GM21367 (cell line): Measurements from ENCODE around the gene ASCL5.

Source experiments
- ATAC-seq: cut with Tn5 transposase; IDR thresholded peaks from one replicate; pipeline ENCODE4 v1.9.1; 2021; ENCODE audit not compliant: unreplicated experiment

The ASCL5 gene

DNA sequence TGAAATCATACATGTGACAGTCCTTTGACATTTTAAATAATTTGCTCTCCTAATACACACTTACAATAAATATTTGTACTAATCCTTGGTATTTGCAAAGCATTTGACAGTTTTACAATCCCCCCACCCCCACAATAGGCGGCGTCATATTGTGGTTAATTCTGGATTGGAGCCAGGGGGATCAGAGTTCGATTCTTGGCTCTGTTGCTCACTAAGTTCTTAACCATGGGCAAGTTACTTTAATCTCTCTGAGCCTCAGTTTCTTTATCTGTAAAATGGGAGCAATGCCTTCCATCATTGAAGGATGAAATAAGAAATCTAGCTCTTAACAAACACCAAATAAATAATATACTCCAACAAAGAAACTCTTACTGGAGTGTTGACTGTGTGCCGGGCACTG lies 38.6 kb downstream of the ASCL5 start:
- no peak for ATAC-seq

DNA sequence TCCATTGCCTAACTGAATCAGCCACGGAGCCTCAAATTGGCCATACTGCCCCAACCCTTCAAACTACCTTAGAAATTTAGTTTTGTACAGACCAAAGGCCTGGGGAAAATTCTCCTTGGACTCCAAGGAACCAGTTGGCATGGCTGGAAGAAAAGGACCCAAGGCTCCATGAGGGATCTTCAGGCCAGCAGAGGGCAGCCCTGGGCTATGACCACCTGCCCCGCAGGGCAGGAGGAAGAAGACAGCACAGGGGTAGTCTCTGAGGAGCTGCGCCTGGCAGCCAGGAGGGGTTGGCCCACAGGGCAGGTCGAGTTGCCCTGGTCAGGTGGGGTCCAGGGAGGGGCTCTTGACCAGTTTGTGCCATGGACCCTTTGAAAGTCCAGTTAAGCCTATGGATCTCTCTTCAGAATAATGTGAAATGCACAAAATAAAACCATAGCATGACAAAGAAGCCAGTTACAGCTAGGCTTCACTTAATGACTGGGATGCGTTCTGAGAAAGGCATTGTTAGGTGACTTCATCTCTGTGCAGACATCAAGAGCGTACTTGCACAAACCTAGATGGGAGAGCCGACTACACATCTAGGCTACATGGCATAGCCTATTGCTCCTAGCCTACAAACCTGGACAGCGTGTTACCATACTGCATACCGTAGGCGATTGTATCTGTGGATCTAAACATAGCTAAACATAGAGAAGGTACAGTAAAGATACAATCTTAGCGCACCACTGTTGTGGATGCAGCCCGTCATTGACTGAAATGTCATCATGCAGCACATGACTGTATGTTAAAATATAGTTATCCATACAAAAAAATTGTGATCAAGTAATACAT lies 40.9 kb downstream of the ASCL5 start:
- ATAC-seq = no peak

DNA sequence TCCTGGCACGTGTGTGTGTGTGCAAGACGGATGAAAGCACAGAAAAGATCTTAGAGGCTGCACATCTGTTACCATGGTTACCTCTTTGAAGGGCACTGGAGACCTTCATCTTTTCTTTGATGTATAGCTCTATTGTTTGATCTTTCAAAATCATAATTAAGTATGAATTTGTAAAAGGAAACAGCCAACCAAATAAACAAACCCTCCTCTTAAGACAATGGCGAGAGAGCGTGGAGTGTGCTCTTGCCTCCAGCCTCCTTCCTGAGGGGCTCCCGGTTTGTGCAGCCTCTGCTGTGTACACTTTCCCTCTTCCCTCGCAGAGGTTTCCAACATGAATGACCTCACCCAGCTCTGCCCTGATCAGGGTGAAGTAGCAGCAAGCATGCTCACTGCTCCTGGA lies 42.7 kb downstream of the ASCL5 start:
- ATAC-seq = no peak

DNA sequence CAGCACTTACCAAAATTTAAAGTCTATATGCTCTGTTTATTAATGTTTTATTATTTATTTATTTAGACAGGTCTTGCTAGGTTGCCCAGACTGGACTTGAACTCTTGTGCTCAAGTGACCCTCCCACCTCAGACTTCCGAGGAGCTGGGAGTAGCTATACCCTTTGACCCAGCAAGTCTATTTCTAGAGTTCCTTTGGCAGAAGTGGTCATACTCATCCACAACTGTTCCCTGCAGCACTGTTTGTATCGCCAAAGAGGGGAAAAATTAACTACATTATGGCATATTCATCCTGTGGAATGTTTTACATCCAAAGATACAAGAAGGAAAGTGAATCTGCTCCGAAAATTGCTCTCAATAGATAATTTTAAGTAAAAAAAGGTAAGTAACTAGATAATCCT lies 43.2 kb downstream of the ASCL5 start:
- no peak for ATAC-seq

DNA sequence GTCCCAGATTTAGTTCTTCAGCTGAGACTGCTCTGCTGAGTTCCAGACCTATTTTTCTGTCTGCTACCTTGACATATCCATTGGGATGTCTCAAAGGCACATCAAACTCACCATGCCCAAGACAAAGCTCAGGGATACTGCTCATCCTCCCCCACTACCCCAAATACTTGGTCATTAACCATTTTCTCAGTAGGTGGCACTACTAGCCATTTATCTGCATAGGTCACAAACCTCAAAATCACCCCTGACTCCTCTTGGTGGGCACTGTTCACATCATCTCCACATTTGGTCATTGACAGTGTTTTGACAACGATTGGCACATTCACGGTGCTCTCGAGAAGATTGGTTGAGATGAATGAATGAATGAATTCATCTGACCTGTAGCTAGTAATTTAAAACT lies 46.8 kb downstream of the ASCL5 start:
- ATAC-seq = no peak

DNA sequence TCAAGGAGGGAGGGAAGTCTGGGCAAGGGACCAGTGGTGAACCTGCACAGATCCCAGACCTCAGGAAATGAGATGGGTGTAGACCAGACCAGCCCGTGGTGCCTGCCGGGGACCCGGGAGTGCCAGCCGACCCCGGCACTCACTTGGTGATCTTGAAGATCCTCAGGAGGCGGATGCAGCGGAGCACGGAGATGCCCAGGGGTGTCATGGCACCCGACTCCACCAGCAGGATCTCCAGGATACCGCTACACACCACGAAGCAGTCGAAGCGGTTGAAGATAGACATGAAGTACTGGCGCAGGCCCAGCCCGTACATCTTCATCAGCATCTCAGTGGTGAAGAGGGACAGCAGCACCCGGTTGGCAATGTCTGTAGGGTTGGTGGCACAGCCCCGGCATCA lies 49.2 kb downstream of the ASCL5 start:
- no peak for ATAC-seq

DNA sequence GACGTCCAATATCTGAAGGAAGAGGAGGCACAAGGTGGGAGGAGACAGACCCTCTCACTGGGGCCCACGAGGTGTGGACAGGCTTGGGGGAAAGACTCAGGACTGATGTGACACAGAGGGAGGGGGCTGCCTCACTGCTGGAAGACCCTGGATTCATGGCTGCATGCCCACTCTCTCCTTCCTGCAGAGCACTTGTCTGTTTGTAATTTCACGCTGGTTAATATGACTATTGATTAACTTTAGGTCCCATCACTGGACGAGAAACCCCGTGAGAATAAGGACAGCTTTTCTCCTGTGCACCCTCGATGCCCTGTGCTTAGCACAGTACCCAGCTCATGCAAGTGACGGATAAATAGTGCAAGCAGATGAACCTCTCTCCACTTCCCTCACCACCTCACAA lies 49.9 kb downstream of the ASCL5 start:
- ATAC-seq = no peak

DNA sequence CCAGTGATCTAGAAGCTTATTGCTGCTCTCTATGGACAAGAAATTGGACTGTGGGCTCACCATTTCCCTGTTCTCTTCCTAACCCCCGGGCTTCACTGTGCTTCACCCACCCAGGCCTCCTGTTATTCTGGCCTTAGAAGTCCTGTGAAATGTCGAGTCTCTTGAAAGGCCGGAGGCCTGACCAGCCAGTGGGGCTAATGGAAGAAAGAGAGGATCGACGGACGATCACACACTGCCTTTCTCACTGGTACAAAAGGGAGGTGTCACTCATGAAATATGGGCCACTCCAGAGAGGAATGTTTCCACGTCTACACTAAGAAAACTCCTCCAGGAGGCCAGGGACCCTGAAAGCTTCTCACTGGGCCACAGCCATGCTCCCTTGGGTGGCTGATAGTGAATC lies 50.9 kb downstream of the ASCL5 start:
- no peak for ATAC-seq

DNA sequence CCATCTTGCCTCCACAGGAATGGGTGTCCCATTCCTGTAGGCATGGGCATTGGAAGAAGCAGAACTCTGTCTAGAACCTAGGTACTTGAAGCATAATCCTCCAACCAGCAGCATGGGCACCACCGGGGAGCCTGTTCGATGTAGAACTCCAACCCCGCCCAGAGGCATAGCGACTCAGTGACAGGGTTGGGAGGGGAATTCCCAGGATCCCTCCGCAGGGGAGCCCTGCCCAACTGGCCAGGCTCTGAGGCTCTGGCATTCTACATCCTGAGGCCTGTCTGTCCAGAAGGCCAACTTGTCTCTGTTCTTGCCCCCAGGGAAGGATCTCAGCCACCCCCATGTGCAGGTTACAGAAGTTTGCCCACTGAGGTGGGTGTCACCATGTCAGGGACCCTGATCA lies 53.0 kb downstream of the ASCL5 start:
- no peak for ATAC-seq

DNA sequence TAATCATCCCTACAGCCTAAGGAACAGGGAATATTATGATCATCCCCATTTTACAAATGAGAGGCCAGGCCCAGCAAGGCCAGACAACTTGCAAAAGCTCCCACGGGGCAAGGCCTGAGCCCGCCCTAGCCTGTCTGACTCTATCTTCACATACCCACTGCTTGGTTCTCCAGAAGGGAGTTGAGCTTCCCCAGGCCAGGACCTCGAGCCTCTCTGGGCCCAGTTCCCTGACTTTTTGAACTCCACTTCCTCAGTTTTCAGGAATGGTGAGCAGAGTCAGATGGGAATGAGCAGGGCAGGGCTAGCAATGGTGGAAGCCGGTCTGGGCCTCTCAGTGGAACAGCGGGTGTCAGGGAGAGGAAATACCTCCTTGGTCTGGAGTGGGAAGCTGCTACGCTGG lies 54.1 kb downstream of the ASCL5 start:
- ATAC-seq = no peak

DNA sequence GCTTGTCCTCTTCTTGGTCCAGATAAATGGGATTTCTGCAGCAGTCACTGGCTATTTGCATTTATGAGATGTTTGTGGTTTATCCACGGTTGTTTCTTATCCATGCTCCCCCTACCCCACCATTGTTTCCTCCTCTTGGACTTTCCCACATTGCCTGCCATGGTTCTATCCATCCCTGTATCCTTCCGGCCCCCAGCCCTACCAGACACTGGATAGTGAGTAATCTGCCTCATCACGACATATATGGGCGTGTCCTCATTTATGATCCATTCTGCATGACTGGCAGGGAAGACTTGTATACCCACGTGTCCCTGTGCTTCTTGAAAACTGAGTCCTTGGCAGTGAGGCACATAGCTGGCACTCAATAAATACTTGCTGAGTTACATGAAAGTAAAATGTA lies 54.8 kb downstream of the ASCL5 start:
- ATAC-seq = no peak

DNA sequence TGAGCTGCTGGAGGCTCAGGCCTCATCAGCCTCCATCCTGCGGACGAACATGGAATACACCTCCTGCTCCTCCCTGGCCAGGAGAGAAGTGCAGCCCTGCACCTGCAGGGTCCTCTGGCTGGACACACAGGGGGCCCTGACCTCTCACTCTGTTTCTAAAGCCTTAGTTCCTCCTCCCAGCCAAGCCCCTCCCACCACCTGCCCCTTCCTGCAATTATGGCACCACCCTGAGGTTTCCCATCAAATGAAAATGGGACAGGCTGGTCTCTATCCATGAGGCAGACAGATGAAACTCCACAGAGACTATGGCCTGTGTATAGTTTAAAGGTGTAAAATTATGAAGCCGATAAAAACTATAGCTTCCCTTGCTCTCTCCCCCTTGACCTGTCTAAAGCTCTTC lies 57.3 kb downstream of the ASCL5 start:
- no peak for ATAC-seq

DNA sequence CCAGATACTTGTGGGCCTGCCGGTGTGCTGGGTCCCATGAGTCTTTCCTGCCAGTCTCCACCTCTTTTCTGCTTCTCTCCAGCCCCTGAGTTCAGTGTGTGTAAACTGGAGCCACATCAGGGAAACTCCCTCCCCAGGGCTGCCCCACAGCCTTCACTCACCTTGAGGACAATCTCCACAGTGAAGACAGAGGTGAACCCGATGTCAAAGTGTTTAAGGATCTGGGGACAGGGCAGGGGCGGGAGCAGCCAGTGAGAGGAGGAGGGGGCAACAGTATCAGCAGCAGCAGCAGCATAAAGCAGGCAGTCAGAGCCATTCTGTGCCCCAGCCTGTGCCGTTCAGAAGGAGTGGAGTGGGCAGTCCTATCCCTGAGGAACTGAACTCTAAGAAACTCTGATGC lies 58.0 kb downstream of the ASCL5 start:
- no peak for ATAC-seq

DNA sequence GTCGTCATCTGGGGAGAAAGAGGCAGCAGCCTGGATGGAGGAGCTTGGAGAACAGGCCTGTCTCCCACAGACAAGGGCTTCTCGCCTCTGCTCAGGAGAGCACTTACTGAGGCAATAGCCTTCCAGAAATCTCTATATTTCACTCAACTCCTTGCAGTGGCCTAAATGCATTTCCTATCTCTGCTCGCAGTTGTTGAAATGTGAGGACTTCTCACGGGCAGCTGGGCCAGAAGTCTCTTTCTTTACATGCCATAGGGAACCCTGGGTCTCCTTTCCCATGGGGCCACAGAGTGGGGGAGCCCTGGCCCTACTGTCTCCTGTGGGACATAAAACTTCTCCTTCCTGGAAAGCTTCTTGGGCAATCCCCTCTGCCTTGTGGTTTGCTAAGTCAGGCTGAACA lies 60.0 kb downstream of the ASCL5 start:
- no peak for ATAC-seq

DNA sequence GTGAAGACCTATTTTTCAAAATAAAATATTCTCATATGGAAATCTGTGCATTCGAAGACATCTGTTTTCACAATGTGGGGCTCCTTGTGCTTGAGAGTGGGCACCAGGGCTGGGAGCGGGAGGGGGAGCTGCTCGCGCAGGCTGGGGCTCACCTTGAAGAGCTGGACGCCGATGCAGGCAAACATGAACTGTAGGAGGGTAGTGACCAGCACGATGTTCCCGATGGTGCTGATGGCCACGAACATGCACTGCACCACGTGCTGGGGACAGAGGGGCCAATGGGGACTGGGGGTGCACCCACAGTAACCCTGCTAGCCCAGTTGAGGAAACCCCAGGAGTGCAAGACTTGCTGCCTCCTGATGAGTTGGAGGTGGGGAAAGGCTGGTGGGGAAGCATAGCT lies 61.3 kb downstream of the ASCL5 start:
- ATAC-seq = no peak

DNA sequence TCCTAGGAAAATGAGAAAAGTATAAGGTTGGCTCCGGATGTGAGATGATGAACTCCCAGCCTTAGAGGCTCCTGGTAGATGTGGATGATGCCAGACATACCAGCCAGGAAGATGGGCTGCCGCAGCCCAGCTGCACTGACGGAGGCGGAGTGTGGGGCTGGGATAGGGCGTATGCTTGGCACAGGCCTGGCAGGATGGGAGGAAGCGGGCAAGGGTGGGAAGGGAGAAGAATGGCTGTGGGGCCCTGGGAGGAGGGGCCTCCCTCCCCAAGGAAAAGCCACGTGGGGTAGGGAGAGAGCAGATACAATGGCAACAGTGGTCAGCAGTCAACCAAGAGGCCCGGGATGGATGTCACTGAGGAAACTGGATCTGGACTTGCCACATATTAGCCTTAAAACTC lies 62.2 kb downstream of the ASCL5 start:
- no peak for ATAC-seq
